Measurements from ENCODE around the gene SNRPB2.

The SNRPB2 gene

DNA sequence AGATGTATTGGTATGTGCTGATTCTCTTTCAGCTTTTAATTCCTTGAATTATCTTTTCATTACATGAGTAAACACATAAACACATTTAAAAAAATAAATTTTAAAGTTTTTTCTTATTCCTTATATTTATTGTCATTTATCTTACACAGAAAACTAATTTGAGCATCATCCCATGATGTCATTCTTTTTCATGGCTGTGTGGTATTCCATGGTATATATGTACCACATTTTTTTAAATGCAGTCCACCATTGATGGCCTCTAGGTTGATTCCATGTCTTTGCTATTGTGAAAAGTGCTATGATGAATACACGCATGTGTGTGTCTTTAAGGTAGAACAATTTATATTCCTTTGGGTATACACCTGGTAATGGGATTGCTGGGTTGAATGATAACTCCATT is 51.7 kb downstream of the SNRPB2 start:
- in situ Hi-C loops (cut with HindIII; ENCODE audit: low sequenced_read_pairs), result no loop called here

DNA sequence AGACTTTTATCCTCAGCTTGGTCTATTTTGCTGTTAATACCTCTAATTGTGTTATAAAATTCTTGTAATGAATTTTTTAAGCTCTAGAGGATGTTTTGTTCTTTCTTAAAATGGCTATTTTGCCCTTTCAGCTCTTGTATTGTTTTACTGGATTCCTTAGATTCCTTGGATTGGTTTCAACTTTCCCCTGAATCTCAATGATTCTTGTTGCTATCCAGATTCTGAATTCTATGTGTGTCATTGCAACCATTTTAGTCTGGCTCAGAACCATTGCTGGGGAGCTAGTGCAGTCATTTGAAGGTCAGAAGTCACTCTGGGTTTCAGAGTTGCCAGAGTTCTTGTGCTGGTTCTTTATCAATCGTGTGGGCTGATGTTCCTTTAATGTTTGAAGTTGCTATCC is 55.4 kb downstream of the SNRPB2 start:
- in situ Hi-C loops (cut with HindIII; ENCODE audit: low sequenced_read_pairs), result no loop called here
